Dermis lymphatic vessel endothelial cell (primary cell): ENCODE measurements around the gene CERS3. TPM values are rescaled to one million over a fixed set of nuclear protein-coding genes. Genes with fewer than 3 reads are reported as not detected.

Experiments used
- total RNA-seq: library from RNA; depleted of rRNA; stranded (reverse); fragments of >200 nt; gene quantifications from 2 replicates; pipeline ENCODE4 v1.2.1, GENCODE V29; 2014

The CERS3 gene
- not detected in 2 replicates for total RNA-seq

DNA sequence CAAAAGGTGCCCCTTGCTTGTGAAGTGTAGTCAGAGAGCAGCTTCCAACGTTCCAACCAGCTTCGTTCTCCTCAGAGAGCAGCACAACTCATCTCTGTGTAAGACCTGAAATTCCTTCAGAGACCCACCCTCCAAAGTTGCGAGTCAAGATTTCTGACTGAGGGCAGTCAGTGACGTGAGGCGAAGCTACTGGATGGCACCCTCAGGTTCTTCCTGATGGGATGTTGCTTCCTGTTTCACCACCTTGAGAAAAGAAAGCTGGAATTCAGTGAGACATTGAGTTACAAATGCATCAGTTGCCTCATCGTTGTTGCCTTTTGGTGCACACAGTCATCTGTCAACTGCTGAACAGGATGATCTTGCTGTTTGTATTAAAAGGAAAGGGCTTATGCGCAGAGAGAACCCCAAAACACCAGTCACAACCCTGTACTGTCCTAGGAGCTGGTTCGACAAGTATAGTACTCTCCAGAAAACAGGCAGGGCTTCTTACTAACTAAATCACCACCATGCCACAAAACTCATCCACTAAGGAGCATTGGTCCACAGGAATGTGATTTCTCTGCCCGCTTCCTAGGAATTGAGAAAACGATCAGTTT, at the start of gene CERS3:
CERS3 (minus strand) TSS at position 118 of the 596 bp plus-strand sequence. CDS start 27,101 bp downstream, outside the sequence.

Other genes with a start within 250 kb of the CERS3 start
- 0.17 and 0.33 TPM in 2 replicates for gene ADAMTS17, start 187.0 kb downstream of the CERS3 start, total RNA-seq
- gene LINS1, start 73.2 kb upstream of the CERS3 start, total RNA-seq, result 5.4 and 8.1 TPM in 2 replicates
- 14.8 and 16.3 TPM in 2 replicates for gene ASB7, start 73.6 kb upstream of the CERS3 start, total RNA-seq